PC-9 (cell line): Measurements from ENCODE around the gene HNRNPA1L2. TPM values are rescaled to one million over a fixed set of nuclear protein-coding genes. Genes with fewer than 3 reads are reported as not detected.

ENCODE experiments used
- BruUV-seq: library from RNA; stranded (reverse); fragments of 400-500 nt; replicated peaks from 2 replicates; lab custom pipeline; 2021; lab: Mats Ljungman, UMichigan
- CTCF ChIA-PET: fragments of 300-600 bp; sonication (Branson Sonifier 250); formaldehyde crosslinking; loops from one replicate; lab custom pipeline; 2022; ENCODE audit warnings: antibody characterized with exemption; lab: Charles Lee
- POLR2A ChIA-PET: fragments of 300-600 bp; sonication (Branson Sonifier 250); formaldehyde crosslinking; loops from one replicate; lab custom pipeline; 2022; ENCODE audit warnings: antibody characterized with exemption; ENCODE audit not compliant: unreplicated experiment; lab: Charles Lee
- DNase-seq, 2 experiments: peaks; one replicate each; pipeline versions ENCODE4 v3.0.0 to v3.0.0-alpha.2; 2015 to 2022; ENCODE audit warnings: mixed read lengths in 1 of 2
- H2AFZ ChIP-seq: fragments of 200-600 bp; sonication (generic); 2 replicates; pipeline ENCODE4 v1.8.1; 2017; ENCODE audit warnings: antibody characterized with exemption
- H3F3A ChIP-seq: fragments of 200-600 bp; sonication (generic); 2 replicates; pipeline ENCODE4 v1.8.1; 2017; ENCODE audit warnings: antibody characterized with exemption, mild to moderate bottlenecking, low read depth; ENCODE audit not compliant: insufficient read depth
- H3K27ac ChIP-seq: fragments of 200-600 bp; sonication (generic); 2 replicates; pipeline ENCODE4 v1.6.1; 2016; ENCODE audit warnings: mixed run types
- H3K27me3 ChIP-seq: fragments of 200-600 bp; sonication (generic); 2 replicates; pipeline ENCODE4 v1.6.1; 2016; ENCODE audit warnings: low read depth, mixed run types; ENCODE audit not compliant: insufficient read depth
- H3K36me3 ChIP-seq: fragments of 200-600 bp; sonication (generic); 2 replicates; pipeline ENCODE4 v1.6.1; 2016; ENCODE audit warnings: low read depth, mixed run types
- H3K4me1 ChIP-seq: fragments of 200-600 bp; sonication (generic); replicated peaks from 2 replicates; pipeline ENCODE4 v1.6.1; 2016; ENCODE audit warnings: mixed run types; ENCODE audit not compliant: insufficient read depth
- H3K4me2 ChIP-seq: fragments of 200-600 bp; sonication (generic); 2 replicates; pipeline ENCODE4 v1.6.1; 2017; ENCODE audit warnings: mixed run types
- H3K4me3 ChIP-seq: fragments of 200-600 bp; sonication (generic); 2 replicates; pipeline ENCODE4 v1.6.1; 2016; ENCODE audit warnings: mixed run types
- H3K79me2 ChIP-seq: fragments of 200-600 bp; sonication (generic); 2 replicates; pipeline ENCODE4 v1.6.1; 2017; ENCODE audit warnings: low read depth, mixed run types
- H3K9me2 ChIP-seq: fragments of 200-600 bp; sonication (generic); 2 replicates; pipeline ENCODE4 v1.8.1; 2017; ENCODE audit warnings: mild to moderate bottlenecking; ENCODE audit not compliant: insufficient read depth
- H3K9me3 ChIP-seq: fragments of 200-600 bp; sonication (generic); 2 replicates; pipeline ENCODE4 v1.8.1; 2016; ENCODE audit warnings: low read depth; ENCODE audit not compliant: insufficient read depth
- H4K20me1 ChIP-seq: fragments of 200-600 bp; sonication (generic); 2 replicates; pipeline ENCODE4 v1.8.1; 2017; ENCODE audit not compliant: insufficient read depth
- EZH2 ChIP-seq: fragments of 200-600 bp; sonication (generic); IDR thresholded peaks from 2 replicates; pipeline ENCODE4 v1.8.0; 2017; ENCODE audit warnings: antibody characterized with exemption, low read depth
- intact Hi-C: fragments of 100-400 bp; cut with micrococcal nuclease; formaldehyde crosslinking; loops from one replicate; pipeline ENCODE4 v1.10.0; 2022; ENCODE audit not compliant: unreplicated experiment
- total RNA-seq: library from RNA; stranded (reverse); gene quantifications from 2 replicates; pipeline ENCODE4 v1.2.3, GENCODE V29; 2021
- TF ChIP-seq, protein P1 (sequence below): fragments of 200-600 bp; sonication (generic); conservative IDR thresholded peaks from 2 replicates; pipeline ENCODE4 v1.6.1; 2017; ENCODE audit warnings: mixed run types, antibody characterized with exemption, mild to moderate bottlenecking, moderate library complexity

HNRNPA1L2 gene
- total RNA-seq, 1 experiment from 2014 or later, result 6.3 TPM

DNA sequence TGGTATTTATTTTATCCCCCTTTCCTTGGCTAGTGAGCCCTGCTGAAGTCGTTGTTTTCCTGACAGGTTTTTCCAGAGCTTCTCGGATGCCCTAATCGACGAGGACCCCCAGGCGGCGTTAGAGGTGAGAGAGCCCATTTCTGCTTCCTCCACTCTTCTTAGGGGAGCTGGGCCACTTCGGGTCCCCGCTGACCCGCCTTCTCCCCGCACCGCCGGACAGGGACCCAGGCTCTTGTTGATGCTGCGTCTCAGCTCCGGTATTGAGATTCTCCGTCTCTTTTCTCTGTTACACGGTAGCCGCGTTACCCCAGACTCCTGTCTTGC, 10.7 kb downstream of the HNRNPA1L2 start:
- TF ChIP-seq, protein P1, sequence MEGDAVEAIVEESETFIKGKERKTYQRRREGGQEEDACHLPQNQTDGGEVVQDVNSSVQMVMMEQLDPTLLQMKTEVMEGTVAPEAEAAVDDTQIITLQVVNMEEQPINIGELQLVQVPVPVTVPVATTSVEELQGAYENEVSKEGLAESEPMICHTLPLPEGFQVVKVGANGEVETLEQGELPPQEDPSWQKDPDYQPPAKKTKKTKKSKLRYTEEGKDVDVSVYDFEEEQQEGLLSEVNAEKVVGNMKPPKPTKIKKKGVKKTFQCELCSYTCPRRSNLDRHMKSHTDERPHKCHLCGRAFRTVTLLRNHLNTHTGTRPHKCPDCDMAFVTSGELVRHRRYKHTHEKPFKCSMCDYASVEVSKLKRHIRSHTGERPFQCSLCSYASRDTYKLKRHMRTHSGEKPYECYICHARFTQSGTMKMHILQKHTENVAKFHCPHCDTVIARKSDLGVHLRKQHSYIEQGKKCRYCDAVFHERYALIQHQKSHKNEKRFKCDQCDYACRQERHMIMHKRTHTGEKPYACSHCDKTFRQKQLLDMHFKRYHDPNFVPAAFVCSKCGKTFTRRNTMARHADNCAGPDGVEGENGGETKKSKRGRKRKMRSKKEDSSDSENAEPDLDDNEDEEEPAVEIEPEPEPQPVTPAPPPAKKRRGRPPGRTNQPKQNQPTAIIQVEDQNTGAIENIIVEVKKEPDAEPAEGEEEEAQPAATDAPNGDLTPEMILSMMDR, result peak; percentile 65; the same call in 1 of the 2 replicates
- TF ChIP-seq EZH2, result no peak
- Histone ChIP-seq H3K9me2 (no peaks in the 10 kb centered on the region), H3K27ac (peak overlapping the region; percentile 93), H3K9me3 (no peaks in the 10 kb centered on the region), H3K36me3 (peaks cover 5% of the 10 kb centered on the region), H3K4me3 (peak overlapping the region; percentile 86), H3F3A (peaks cover 18% of the 10 kb centered on the region), H3K27me3 (no peaks in the 10 kb centered on the region), H3K4me2 (peak overlapping the region; percentile 100), H2AFZ (peak overlapping the region; percentile 97), H3K79me2 (peaks cover 68% of the 10 kb centered on the region), H3K4me1 (peaks cover 23% of the 10 kb centered on the region), H4K20me1 (no peaks in the 10 kb centered on the region)
- POLR2A ChIA-PET, result interaction anchor here (0.5 to 1.0 kb wide), 4 partner anchors 12 to 459 kb away, joined by 3 to 5 read pairs (median 3); no protein-coding TSS in a partner anchor
- CTCF ChIA-PET, result interaction anchor here (0.6 to 1.2 kb wide), 2 partner anchors 36 to 1022 kb away, joined by 4 to 8 read pairs; no protein-coding TSS in a partner anchor
- DNase-seq, result no peak
- intact Hi-C loops, result loop anchor here (1.0 to 10.0 kb wide), 3 partner anchors 36 to 461 kb away; partner anchors contain the start of genes CKAP2 and VPS36
- TSS peak; percentile 71 for BruUV-seq

DNA sequence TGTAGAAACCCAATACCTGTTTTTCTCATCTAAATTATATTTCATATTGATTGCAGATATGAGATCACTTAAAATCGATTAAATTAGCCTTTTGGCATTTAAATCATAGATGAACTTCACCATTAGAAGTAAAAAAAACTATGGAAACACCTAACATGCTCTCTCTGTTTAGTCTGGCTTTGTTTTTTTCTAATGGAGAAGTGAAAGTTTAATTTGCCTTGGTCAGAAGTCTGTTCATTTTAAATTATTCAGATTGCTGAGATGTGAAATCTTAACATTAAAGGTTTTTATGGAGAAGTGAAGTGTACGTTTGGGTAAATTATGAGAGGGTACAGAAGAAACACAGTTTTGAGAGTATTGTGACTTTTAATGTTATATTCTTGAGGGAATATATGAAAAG, 17.1 kb downstream of the HNRNPA1L2 start:
- DNase-seq, result no peak
- peaks cover 31% of the 10 kb centered on the region for H3K79me2 ChIP-seq
- TF ChIP-seq EZH2, result no peak
- TF ChIP-seq, protein P1, result no peak

DNA sequence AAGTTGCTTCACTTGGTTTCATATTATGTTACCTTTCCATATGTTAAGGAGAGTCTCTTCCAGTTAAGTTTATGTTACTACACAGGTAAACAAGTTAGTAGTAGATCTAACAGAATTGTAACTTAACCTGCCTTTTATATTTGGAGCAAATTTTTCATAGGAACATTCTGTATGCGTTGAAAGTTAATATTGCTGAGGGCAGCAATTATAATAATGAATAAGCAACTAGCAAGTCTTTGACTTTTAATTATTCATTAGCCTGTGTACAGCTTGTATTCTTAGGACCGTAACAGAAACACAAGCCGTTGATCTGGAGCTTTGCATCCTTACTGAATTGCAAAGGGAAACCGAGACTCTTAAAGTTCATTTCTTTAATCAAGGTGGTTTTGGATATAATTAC, 22.0 kb downstream of the HNRNPA1L2 start:
- Histone ChIP-seq H3F3A (peaks cover 8% of the 10 kb centered on the region; the same call in 1 of the 2 replicates), H3K4me3 (no peak overlapping the region), H3K79me2 (no peaks in the 10 kb centered on the region), H3K27me3 (no peaks in the 10 kb centered on the region), H3K4me1 (no peaks in the 10 kb centered on the region), H3K36me3 (peaks cover 46% of the 10 kb centered on the region), H4K20me1 (peaks cover 4% of the 10 kb centered on the region; the same call in 1 of the 2 replicates), H3K9me2 (no peaks in the 10 kb centered on the region), H3K9me3 (no peaks in the 10 kb centered on the region), H3K4me2 (no peak overlapping the region), H3K27ac (no peak overlapping the region), H2AFZ (no peak overlapping the region)
- DNase-seq, result no peak
- TF ChIP-seq, protein P1, result no peak
- TF ChIP-seq EZH2, result no peak
- intact Hi-C loops, result loop anchor here (2.0 kb wide), 1 partner anchor 305 kb away; no protein-coding TSS in a partner anchor
- CTCF ChIA-PET, result no interaction called here
- POLR2A ChIA-PET, result no interaction called here
- BruUV-seq, result no TSS peak

More for the DNA sequence above, 17.1 kb downstream of the HNRNPA1L2 start:
- Histone ChIP-seq H3K36me3 (peaks cover 28% of the 10 kb centered on the region), H2AFZ (no peak overlapping the region), H3K4me3 (no peak overlapping the region), H3F3A (0 out of 2 replicates have a peak, but pooled peaks cover 4% of the 10 kb centered on the region), H4K20me1 (no peaks in the 10 kb centered on the region), H3K27me3 (no peaks in the 10 kb centered on the region), H3K27ac (no peak overlapping the region), H3K9me3 (no peaks in the 10 kb centered on the region), H3K9me2 (no peaks in the 10 kb centered on the region), H3K4me1 (peaks cover 5% of the 10 kb centered on the region), H3K4me2 (no peak overlapping the region)
- intact Hi-C loops, result loop anchor here (10.0 kb wide), 1 partner anchor 205 kb away; the partner anchor contains the start of genes CKAP2 and VPS36
- CTCF ChIA-PET, result no interaction called here
- POLR2A ChIA-PET, result no interaction called here
- no TSS peak for BruUV-seq
